Putamen (tissue), 1 donor: Measurements from ENCODE around the gene GKN2.
A peak's percentile ranks its signal among the peaks of the same experiment; 100 is the strongest.
"Not testable (repeated sequence)": the region's sequence is repeated elsewhere in the genome, so short reads cannot be mapped to it uniquely, and the experiment has no call there.

ENCODE experiments used
- DNase-seq: peaks from one replicate; pipeline ENCODE4 v3.0.0-alpha.2; 2016; ENCODE audit warnings: low spot score

GKN2 gene

GRCh38 chr2:68918497-68918896 is 34.2 kb downstream of the GKN2 start:
- no peak for DNase-seq

GRCh38 chr2:68917034-68917718 is 35.5 kb downstream of the GKN2 start:
- no peak for DNase-seq

- no peak for DNase-seq
Measured at GRCh38 chr2:68916226-68916625, 36.5 kb downstream of the GKN2 start.

- no peak for DNase-seq
Measured at GRCh38 chr2:68915393-68915792, 37.3 kb downstream of the GKN2 start.

GRCh38 chr2:68913359-68913758 is 39.3 kb downstream of the GKN2 start:
- DNase-seq: no peak

- no peak for DNase-seq
Measured at GRCh38 chr2:68912732-68913131, 40.0 kb downstream of the GKN2 start.

GRCh38 chr2:68912111-68912510 is 40.6 kb downstream of the GKN2 start:
- DNase-seq: no peak

- no peak for DNase-seq
Measured at GRCh38 chr2:68911709-68912108, 41.0 kb downstream of the GKN2 start.

- no peak for DNase-seq
Measured at GRCh38 chr2:68911246-68911645, 41.4 kb downstream of the GKN2 start.

GRCh38 chr2:68909793-68910674 is 42.7 kb downstream of the GKN2 start:
- DNase-seq: peak; percentile 23

- no peak for DNase-seq
Measured at GRCh38 chr2:68908392-68908970, 44.2 kb downstream of the GKN2 start.

GRCh38 chr2:68907920-68908253 is 44.8 kb downstream of the GKN2 start:
- no peak for DNase-seq

GRCh38 chr2:68907232-68907919 is 45.3 kb downstream of the GKN2 start:
- no peak for DNase-seq

- DNase-seq: no peak
Measured at GRCh38 chr2:68906716-68907115, 46.0 kb downstream of the GKN2 start.

GRCh38 chr2:68905116-68905515 is 47.6 kb downstream of the GKN2 start:
- no peak for DNase-seq

- DNase-seq: no peak
Measured at GRCh38 chr2:68901561-68901960, 51.1 kb downstream of the GKN2 start.

- no peak for DNase-seq
Measured at GRCh38 chr2:68901199-68901514, 51.5 kb downstream of the GKN2 start.

- DNase-seq: no peak
Measured at GRCh38 chr2:68900496-68901198, 52.0 kb downstream of the GKN2 start.

- not testable (repeated sequence) for DNase-seq
Measured at GRCh38 chr2:68895981-68896380, 56.7 kb downstream of the GKN2 start.
